ENCODE measurements around the gene CMTM3.

- no peak for TF ChIP-seq EZH2 (IDR thresholded peaks at IDR 0.05; ENCODE audit: insufficient read depth, poor library complexity, severe bottlenecking)
- no peak for TF ChIP-seq EZH2phosphoT487 (IDR thresholded peaks at IDR 0.05; ENCODE audit: insufficient read depth, low read depth)
Observed at GRCh38 chr16:66616169-66616568, 11.7 kb downstream of the CMTM3 start.

All from GM23248 (cell line).